Keratinocyte (primary cell): ENCODE results near the gene ARHGAP12.

Experiments used
- CTCF ChIP-seq, 3 experiments: IDR thresholded peaks in 1 of 3; conservative IDR thresholded peaks in 1 of 3; optimal IDR thresholded peaks in 1 of 3; 2 replicates in 2 of 3; 3 replicates in 1 of 3; pipeline versions ENCODE3 to v1.5.1; 2011; ENCODE audit warnings: low read length in 3 of 3, mild to moderate bottlenecking in 3 of 3, moderate library complexity in 2 of 3, control low read depth in 1 of 3, inconsistent platforms in 1 of 3; ENCODE audit not compliant: insufficient read depth in 2 of 3; ENCODE audit errors: extremely low read depth in 1 of 3
- EZH2 ChIP-seq: IDR thresholded peaks from one replicate; pipeline ENCODE4 v1.6.1; 2012; ENCODE audit warnings: inconsistent platforms, mild to moderate bottlenecking, low read length, moderate library complexity

GRCh38 chr10:31954410-31955191, 26.0 kb upstream of the ARHGAP12 start:
- TF ChIP-seq CTCF (optimal IDR thresholded peaks at IDR 0.05 in 1 of 3, IDR thresholded peaks at IDR 0.05 in 1 of 3, conservative IDR thresholded peaks at IDR 0.05 in 1 of 3; ENCODE audit: extremely low read depth in 1 of 3, insufficient read depth in 2 of 3, low read length in 3 of 3) (no peak), EZH2 (no peak)
